HG03139 (cell line): ENCODE results near the gene RPL35.

Source experiments
- ATAC-seq: cut with Tn5 transposase; IDR thresholded peaks from one replicate; pipeline ENCODE4 v1.9.1; 2021; ENCODE audit not compliant: unreplicated experiment

Gene RPL35

DNA sequence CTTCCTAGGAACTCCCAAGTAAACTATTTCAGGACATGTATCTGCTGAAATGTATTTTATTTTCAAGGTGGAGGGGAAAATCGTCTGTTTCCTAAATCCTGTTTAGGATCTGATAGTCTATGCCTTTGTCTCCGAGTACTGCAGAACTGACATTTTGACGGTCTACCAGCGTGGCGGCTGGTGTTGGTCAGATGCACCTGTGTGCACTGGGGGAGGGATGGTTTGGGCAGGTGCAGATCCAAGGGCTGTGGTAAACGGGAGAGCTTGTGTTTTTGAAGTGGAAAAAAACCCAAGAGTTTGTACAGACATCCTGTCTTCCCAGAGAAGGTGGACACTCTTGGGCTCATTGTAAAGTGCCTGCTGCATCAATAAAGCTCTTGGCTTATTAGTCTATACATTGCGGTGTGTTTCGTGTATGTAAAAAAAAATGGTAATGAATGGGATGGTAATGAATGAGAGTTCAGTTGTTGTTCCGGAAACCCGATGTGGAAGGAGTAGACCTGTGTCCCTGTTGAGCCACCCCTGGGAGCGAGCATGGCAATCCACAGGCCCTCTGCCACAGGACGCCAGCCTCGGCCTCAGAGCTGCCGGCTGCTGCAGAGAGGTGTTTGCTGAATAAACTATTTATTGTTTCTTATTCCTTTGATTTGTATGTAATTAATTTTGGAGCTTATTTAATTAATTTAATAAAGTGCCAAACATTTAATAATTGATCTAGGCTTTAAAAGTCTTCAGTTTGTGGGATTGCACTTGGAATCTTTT is 15.4 kb upstream of the RPL35 start:
- ATAC-seq, result no peak

- no peak for ATAC-seq
Measured at GRCh38 chr9:124875501-124875900, 13.7 kb upstream of the RPL35 start.

DNA sequence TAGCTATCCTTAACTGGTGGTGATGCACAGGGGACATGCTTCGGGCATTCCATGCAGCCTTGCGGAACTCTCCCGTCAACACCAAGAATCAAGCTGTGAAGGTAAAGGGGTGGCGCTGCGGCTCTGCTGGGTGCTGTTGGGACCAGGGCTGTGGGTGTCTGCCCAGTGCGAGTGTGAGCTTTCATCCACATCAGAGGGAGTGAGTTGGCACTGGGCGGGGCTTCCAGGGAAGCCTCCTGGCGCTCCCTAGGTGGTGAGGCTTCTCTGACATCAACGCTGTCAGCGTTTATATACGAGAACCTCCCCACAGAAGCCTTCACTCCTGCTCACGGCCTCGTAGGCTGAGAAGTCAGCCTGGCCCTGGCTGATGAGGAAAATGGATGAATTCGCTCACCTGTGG is 11.9 kb upstream of the RPL35 start:
- ATAC-seq, result no peak

- no peak for ATAC-seq
Measured at GRCh38 chr9:124871156-124871561, 9.4 kb upstream of the RPL35 start.

GRCh38 chr9:124870723-124871122 is 9.0 kb upstream of the RPL35 start:
- no peak for ATAC-seq

GRCh38 chr9:124869986-124870560 is 8.3 kb upstream of the RPL35 start:
- ATAC-seq, result peak; percentile 34

GRCh38 chr9:124869466-124869985 is 7.8 kb upstream of the RPL35 start:
- ATAC-seq, result peak; percentile 11

- ATAC-seq, result peak; percentile 69
Measured at GRCh38 chr9:124868511-124869465, 7.0 kb upstream of the RPL35 start.

DNA sequence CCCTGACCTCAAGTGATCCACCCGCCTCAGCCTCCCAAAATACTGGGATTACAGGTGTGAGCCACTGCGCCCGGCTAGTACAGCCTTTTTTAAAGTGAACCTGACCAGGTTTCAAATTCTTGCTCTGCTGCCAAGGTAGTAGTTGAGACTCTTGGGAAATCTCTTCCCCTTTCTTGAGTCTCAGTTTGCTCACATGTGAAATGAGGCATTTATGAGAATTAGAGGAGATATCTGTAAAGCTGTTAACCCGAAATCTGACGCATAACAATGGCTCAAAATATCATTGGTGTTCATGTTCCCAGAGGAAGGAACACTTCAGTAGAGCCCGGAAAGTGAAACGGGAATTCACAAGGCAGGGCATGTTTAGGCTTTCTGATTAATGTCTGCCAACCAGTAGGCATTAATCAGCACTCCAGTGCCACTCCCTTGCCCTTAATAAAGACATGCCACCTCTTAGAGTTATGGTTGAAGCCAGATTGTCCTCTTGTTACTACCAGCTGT is 1.7 kb upstream of the RPL35 start:
- no peak for ATAC-seq

GRCh38 chr9:124860582-124861341 is 995 bp downstream of the RPL35 start:
- no peak for ATAC-seq

- no peak for ATAC-seq
Measured at GRCh38 chr9:124859803-124860581, 1.8 kb downstream of the RPL35 start.

- ATAC-seq, result no peak
Measured at GRCh38 chr9:124858330-124859046, 3.3 kb downstream of the RPL35 start.

- no peak for ATAC-seq
Measured at GRCh38 chr9:124857533-124858162, 4.1 kb downstream of the RPL35 start.

GRCh38 chr9:124855944-124856765 is 5.6 kb downstream of the RPL35 start:
- ATAC-seq, result no peak

- no peak for ATAC-seq
Measured at GRCh38 chr9:124855566-124855943, 6.2 kb downstream of the RPL35 start.

- ATAC-seq, result no peak
Measured at GRCh38 chr9:124854822-124855221, 6.9 kb downstream of the RPL35 start.

- no peak for ATAC-seq
Measured at GRCh38 chr9:124854161-124854560, 7.6 kb downstream of the RPL35 start.
